IPS DF 6.9 (cell line): ENCODE measurements around the gene MIER2.

Source experiments
- DNase-seq: peaks from one replicate; pipeline ENCODE4 v3.0.0-alpha.2; 2013; ENCODE audit warnings: low read depth, low spot score
- H3K27ac ChIP-seq: one replicate; pipeline ENCODE4 v1.5.1; 2013; ENCODE audit warnings: low read length, control low read depth
- H3K27me3 ChIP-seq: 2 replicates; pipeline ENCODE4 v1.6.1; 2013; ENCODE audit warnings: mild to moderate bottlenecking, low read length; ENCODE audit not compliant: control insufficient read depth, insufficient read depth
- H3K36me3 ChIP-seq: 2 replicates; pipeline ENCODE4 v1.6.1; 2013; ENCODE audit warnings: low read length; ENCODE audit not compliant: control insufficient read depth, insufficient read depth
- H3K4me1 ChIP-seq: 2 replicates; pipeline ENCODE4 v1.6.1; 2013; ENCODE audit warnings: low read length; ENCODE audit not compliant: control insufficient read depth, insufficient read depth
- H3K4me3 ChIP-seq: 2 replicates; pipeline ENCODE4 v1.5.1; 2013; ENCODE audit warnings: mild to moderate bottlenecking, low read length
- H3K9me3 ChIP-seq: 2 replicates; pipeline ENCODE4 v1.6.1; 2013; ENCODE audit warnings: low read length, inconsistent platforms; ENCODE audit not compliant: control insufficient read depth, insufficient read depth
- WGBS: extraction: QIAGEN DNeasy Blood & Tissue Kit; methylation state at CpG from one replicate; pipeline ENCODE4 v1.1.7; 2013; ENCODE audit warnings: mixed read lengths, missing lambda C conversion rate; ENCODE audit not compliant: insufficient read length, insufficient coverage; 5-methylcytosine and 5-hydroxymethylcytosine counted together

The MIER2 gene

GRCh38 chr19:342128-342455 lies 2.5 kb downstream of the MIER2 start:
- Histone ChIP-seq H3K9me3 (no peaks in the 10 kb centered on the region), H3K27me3 (no peaks in the 10 kb centered on the region), H3K4me3 (no peak overlapping the region), H3K4me1 (peaks cover 9% of the 10 kb centered on the region; the same call in 1 of the 2 replicates), H3K36me3 (peaks cover 3% of the 10 kb centered on the region; the same call in 1 of the 2 replicates), H3K27ac (no peak overlapping the region)
- no peak for DNase-seq
- no CpG with 5 or more reads among the region's 10 CpGs for WGBS

GRCh38 chr19:341386-342127 lies 3.0 kb downstream of the MIER2 start:
- DNase-seq, result no peak
- Histone ChIP-seq H3K4me1 (peaks cover 9% of the 10 kb centered on the region; the same call in 1 of the 2 replicates), H3K36me3 (peaks cover 3% of the 10 kb centered on the region; the same call in 1 of the 2 replicates), H3K4me3 (no peak overlapping the region), H3K27me3 (no peaks in the 10 kb centered on the region), H3K27ac (no peak overlapping the region), H3K9me3 (no peaks in the 10 kb centered on the region)
- no CpG with 5 or more reads among the region's 12 CpGs for WGBS

- Histone ChIP-seq H3K27ac (no peak overlapping the region), H3K4me3 (no peak overlapping the region), H3K27me3 (no peaks in the 10 kb centered on the region), H3K36me3 (peaks cover 3% of the 10 kb centered on the region; the same call in 1 of the 2 replicates), H3K4me1 (peaks cover 9% of the 10 kb centered on the region; the same call in 1 of the 2 replicates), H3K9me3 (no peaks in the 10 kb centered on the region)
- DNase-seq, result no peak
- WGBS, result no CpG with 5 or more reads among the region's 15 CpGs
Observed at GRCh38 chr19:340620-341385, 3.8 kb downstream of the MIER2 start.

GRCh38 chr19:339262-339887 lies 5.2 kb downstream of the MIER2 start:
- H3K27ac ChIP-seq, result no peak overlapping the region
- H3K36me3 ChIP-seq, result peaks cover 3% of the 10 kb centered on the region; the same call in 1 of the 2 replicates
- peaks cover 7% of the 10 kb centered on the region; the same call in 1 of the 2 replicates for H3K4me1 ChIP-seq
- H3K9me3 ChIP-seq, result no peaks in the 10 kb centered on the region
- no CpG with 5 or more reads among the region's 10 CpGs for WGBS
- no peaks in the 10 kb centered on the region for H3K27me3 ChIP-seq
- no peak overlapping the region for H3K4me3 ChIP-seq
- DNase-seq, result no peak

GRCh38 chr19:338421-338820 lies 6.2 kb downstream of the MIER2 start:
- Histone ChIP-seq H3K36me3 (peaks cover 3% of the 10 kb centered on the region), H3K27ac (no peak overlapping the region), H3K4me1 (peaks cover 6% of the 10 kb centered on the region; the same call in 1 of the 2 replicates), H3K27me3 (no peaks in the 10 kb centered on the region), H3K9me3 (no peaks in the 10 kb centered on the region), H3K4me3 (no peak overlapping the region)
- DNase-seq, result no peak
- WGBS, result no CpG with 5 or more reads among the region's 5 CpGs

GRCh38 chr19:336067-336614 lies 8.5 kb downstream of the MIER2 start:
- H3K9me3 ChIP-seq, result no peaks in the 10 kb centered on the region
- no peaks in the 10 kb centered on the region for H3K27me3 ChIP-seq
- peaks cover 3% of the 10 kb centered on the region for H3K36me3 ChIP-seq
- DNase-seq, result no peak
- peaks cover 1% of the 10 kb centered on the region; the same call in 1 of the 2 replicates for H3K4me1 ChIP-seq
- no CpG with 5 or more reads among the region's 20 CpGs for WGBS
- no peak overlapping the region for H3K27ac ChIP-seq
- no peak overlapping the region for H3K4me3 ChIP-seq

GRCh38 chr19:335486-336066 lies 9.0 kb downstream of the MIER2 start:
- Histone ChIP-seq H3K36me3 (no peaks in the 10 kb centered on the region; the same call in none of the 2 replicates), H3K9me3 (no peaks in the 10 kb centered on the region), H3K27me3 (no peaks in the 10 kb centered on the region), H3K27ac (no peak overlapping the region), H3K4me1 (no peaks in the 10 kb centered on the region; the same call in 1 of the 2 replicates), H3K4me3 (no peak overlapping the region)
- no peak for DNase-seq
- WGBS, result no CpG with 5 or more reads among the region's 21 CpGs

GRCh38 chr19:335072-335471 lies 9.5 kb downstream of the MIER2 start:
- no CpG with 5 or more reads among the region's 9 CpGs for WGBS
- H3K27ac ChIP-seq, result no peak overlapping the region
- no peak for DNase-seq
- no peak overlapping the region for H3K4me3 ChIP-seq
- no peaks in the 10 kb centered on the region for H3K9me3 ChIP-seq
- no peaks in the 10 kb centered on the region; the same call in none of the 2 replicates for H3K36me3 ChIP-seq
- no peaks in the 10 kb centered on the region for H3K27me3 ChIP-seq
- no peaks in the 10 kb centered on the region; the same call in 1 of the 2 replicates for H3K4me1 ChIP-seq

- Histone ChIP-seq H3K4me3 (no peak overlapping the region), H3K4me1 (no peaks in the 10 kb centered on the region; the same call in 1 of the 2 replicates), H3K9me3 (no peaks in the 10 kb centered on the region), H3K27ac (no peak overlapping the region), H3K27me3 (no peaks in the 10 kb centered on the region), H3K36me3 (no peaks in the 10 kb centered on the region; the same call in none of the 2 replicates)
- WGBS, result no CpG with 5 or more reads among the region's 19 CpGs
- DNase-seq, result no peak
Observed at GRCh38 chr19:334296-335071, 10.1 kb downstream of the MIER2 start.
